HCEC 1CT (cell line): Measurements from ENCODE around the gene ARHGAP29.
A peak's percentile ranks its signal among the peaks of the same experiment; 100 is the strongest.
"Not testable (repeated sequence)": the region's sequence is repeated elsewhere in the genome, so short reads cannot be mapped to it uniquely, and the experiment has no call there.

ENCODE experiments used
- DNase-seq: peaks from one replicate; pipeline ENCODE4 v3.0.0-alpha.2; 2017

The ARHGAP29 gene

DNA sequence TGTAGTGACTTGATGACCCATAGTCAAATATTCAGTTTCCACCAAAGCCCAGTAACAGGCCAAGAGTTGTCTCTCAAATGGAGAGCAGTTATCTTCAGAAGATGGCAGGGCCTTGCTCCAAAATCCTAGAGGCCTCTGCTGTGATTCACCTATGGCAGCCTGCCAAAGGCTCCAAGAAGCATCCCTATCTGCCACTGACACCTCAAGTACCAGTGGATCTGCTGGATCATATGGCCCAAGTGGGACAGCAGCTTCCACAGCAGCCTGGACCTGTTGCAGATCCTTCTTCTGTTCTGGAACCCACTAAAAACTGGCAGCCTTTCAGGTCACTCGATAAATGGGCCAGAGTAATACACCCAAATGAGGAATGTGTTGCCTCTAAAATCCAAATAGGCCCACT is 73.3 kb downstream of the ARHGAP29 start:
- DNase-seq: not testable (repeated sequence)

DNA sequence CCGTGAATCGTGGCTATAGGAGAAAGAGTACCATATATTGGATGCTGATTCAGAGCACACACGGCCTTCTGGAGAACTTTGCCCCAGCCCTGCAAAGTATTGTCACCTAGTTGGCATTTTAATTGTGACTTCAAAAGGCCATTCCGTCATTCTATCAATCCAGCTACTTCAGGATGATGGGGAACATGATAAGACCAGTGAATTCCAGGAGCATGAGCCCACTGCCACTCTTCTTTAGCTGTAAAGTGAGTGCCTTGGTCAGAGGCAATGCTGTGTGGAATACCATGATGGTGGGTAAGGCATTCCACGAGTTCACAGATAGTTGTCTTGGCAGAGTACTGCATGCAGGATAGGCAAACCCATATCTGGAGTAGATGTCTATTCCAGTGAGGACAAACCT is 74.1 kb downstream of the ARHGAP29 start:
- not testable (repeated sequence) for DNase-seq

DNA sequence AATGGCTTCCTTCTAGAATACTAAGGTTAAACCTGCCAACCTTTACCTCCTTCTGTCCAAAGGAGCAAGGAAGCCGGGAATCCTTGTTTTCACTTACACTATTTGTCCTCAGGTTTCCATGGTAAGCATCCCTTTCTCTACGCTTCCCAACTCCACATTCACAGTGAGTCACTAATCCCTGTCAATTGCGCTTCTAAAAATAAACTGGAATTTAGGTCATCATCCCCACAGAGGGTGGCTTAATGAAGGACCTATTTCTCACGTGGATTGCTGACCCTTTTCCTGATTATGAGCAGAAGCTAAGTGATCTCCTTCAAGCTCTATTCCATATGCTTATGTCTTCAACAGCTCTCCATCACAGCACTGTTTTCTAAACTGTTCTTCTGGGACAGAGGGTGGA is 76.6 kb downstream of the ARHGAP29 start:
- peak; percentile 88 for DNase-seq

DNA sequence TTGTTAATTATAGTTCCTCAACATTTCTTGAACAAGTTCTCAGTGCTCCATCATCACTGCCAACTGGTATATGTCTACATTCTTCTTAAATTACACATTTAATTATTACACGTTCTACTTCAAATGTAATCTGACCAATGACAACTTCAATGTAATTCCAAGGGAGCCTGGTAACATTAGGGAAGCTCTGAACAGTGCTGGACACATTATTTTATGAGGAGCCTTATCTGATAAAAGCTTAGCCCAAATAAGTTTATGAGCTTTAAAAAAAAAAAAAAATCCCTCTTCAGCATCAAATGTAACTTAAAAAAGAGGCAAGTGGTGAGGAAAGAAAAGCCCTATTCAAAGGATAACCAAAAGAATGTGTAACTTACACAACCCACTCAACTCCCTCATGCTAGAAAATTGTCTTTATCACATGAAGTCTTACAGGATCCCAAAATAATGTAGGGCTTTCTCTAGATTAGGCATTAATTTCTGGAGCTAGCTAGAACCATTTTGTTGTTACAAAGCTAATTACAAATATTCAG is 81.2 kb downstream of the ARHGAP29 start:
- no peak for DNase-seq

DNA sequence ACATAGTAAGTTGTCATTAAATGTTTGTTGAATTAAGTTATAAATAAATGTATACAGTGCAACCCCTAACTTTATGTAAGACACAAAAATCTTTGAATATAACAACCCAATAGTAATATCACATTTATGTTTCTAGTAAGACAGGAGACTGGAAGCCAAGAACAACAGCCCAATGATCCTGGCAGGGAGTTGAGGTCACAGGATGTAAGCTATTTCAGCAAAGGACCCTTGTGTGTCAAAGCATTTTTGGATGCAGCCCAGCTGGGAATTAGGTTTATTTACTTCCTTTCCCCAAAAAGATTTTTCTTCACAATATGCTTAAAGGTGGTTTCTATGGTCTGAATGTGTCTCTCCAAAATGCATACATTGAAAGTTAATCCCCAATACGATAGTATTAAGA is 82.4 kb downstream of the ARHGAP29 start:
- DNase-seq: no peak

DNA sequence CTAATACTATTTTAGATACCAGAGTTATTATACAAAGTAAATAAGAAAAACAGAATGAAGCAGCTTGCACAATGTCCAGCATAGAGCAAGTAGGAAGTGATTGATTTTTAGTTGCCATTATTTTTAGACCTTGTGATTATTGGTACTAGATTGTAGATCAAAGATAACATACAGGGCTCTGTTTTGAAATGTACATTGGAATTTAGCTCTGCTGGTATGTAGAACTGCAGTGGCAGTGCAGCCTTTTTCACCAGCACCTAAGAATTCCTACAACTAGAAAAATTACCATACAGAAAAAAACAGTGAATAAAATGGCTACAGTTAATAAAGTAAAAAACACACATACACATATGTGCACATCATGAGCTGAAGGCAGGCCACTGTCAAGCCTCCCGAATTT is 84.3 kb downstream of the ARHGAP29 start:
- no peak for DNase-seq

DNA sequence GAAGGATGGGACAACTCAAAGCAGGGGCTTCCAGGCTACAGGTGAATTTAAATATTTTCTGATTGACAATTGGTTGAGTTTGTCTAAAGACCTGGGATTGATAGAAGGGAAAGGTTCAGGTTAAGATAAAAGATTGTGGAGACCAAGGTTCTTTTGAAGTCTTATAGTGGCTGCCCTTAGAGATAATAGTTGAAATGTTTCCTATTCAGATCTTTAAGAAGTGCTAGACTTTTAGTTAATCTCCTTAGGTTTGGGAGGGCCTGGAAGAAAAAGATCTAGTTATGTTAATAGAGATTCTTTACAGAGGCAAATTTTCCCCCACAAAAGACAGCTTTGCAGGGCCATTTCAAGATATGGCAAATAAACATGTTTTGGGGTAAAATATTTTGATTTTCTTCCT is 88.2 kb downstream of the ARHGAP29 start:
- DNase-seq: not testable (repeated sequence)

DNA sequence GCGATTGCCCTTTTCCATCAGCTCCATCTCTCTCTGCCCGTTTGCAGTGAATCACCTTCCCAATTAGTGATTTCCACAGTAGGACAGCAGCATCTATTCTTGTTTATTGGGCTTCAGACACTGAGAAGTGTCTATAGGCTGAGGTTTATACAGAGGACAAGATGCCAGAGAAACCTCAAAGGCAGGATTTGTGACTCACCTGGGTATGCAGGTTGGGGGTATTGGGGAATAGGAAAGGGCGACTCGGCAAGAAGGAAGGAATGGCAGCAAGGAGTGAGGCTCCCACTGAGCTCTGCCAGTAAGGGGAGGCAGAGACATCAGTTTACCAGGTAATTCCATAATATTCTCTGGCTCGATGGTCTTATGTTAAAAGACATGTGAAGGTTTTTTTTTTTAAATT is 91.1 kb downstream of the ARHGAP29 start:
- DNase-seq: no peak

DNA sequence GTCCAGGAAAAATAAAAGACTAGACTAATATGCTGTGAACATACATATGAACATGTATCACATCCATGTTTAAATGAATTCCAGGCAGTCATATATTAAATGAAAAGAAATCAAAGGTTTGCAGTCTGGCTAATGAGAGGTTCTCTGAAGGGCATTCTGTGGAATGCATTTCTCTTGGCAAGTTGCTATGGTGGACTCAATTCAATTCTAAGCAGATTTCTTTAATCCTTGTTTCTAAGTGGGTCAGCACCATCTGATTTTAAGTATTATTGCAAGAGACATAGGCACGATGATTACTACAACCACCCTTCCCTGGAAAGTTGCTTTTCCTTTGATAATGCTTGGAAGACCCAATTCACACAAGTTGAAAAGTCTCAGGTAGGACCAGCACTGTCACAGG is 92.5 kb downstream of the ARHGAP29 start:
- DNase-seq: no peak

DNA sequence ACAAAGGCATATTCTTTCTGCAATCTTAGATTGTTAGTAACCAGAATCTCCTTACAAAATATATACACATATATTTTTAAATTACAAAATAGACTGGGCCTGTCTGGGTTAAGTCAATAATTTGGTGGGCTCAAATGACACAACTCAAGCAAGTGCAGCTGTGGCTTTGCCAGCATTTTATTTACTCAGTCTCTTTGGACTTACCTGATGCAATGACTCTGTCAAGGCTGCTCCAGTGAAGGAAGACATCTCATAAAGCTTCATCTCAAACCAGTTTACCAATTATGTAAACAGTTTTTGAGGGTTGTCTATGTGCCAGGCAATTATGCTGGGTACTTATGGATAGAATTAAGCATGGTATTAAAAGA is 93.6 kb downstream of the ARHGAP29 start:
- DNase-seq: no peak

DNA sequence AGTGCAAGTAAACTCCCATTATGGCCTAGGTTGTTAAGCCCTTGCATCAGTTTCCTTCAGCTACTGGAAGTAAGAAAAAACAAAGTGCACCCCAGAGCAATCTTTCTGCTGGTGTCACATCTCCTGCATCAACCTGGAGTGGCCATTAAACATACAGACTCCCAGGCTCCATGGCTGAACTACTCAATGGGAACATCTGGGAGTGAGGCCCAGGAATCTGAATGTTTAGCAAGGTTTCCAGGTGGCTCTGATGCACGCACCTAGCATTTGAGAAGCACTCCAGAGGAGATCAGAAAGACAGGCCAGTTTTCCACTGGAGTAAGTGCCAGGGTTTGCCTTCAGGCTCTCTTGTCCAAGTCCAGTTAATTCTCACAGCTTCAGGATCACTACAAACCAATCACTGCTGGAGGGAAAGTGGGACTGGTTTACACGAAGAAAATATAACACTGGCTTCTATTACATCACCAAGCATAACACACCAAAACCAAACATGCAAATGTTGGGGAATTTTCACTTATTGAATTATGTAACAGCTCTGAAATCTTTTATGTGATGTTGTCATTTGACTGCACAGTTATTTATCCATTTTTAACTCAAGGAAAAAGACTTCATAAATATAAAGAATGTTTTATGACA is 94.1 kb downstream of the ARHGAP29 start:
- no peak for DNase-seq

DNA sequence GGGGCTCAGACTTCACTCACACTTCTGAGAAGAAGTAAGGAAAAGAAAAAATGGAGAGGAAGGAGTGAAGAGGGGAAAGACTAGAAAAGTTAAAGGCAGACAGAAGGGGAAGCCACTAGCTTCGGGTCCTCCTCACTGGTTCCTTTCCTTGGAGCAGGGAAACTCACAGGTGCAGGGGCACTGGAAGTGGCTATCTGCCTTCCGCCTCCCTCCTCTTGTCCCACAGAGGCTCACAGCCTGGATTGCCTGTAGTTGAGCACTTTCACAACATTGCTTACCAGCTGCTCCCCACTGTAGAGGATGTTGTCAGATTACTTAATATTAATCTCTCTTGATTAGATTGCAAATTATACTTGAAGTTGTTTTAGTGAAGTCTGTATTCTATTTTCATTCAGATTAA is 94.8 kb downstream of the ARHGAP29 start:
- DNase-seq: no peak

DNA sequence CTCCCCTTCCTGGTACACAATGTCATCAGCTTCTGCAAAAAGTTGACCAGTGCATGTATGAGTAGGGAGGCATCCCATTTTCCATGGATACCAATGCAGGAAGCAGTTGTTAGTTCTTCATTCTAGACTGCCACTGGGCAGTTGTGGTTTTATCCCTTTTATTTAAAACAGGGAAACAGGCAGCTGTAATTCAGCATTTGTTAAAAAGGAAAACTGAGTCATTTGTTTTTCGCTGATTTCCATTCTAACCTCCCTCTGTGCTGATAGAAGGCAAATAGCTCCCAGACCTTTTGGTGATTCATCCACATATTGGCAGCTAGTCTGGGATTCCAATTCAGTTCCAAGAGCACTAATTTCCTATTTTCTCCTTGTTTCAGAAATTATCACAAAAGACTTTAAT is 95.4 kb downstream of the ARHGAP29 start:
- DNase-seq: peak; percentile 52

DNA sequence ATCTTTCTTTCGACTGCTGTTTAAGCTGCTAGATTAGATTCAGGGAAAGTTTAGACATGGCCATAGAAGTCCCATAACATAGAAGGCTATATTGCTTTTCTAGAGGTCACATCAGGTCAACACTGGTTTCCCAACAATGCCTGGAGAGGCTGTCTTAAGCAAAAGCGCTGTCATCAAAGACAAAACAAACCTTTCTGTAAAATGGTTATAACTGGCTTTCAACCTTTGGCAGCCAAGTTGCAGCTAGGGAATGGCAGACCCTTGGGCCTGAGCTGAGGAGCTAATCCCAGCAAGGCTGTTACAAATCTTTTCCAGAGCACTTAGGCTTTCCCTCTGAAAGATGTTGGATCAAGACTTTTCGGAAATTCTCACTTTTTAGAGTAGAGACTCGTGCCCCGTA is 105.3 kb downstream of the ARHGAP29 start:
- no peak for DNase-seq

DNA sequence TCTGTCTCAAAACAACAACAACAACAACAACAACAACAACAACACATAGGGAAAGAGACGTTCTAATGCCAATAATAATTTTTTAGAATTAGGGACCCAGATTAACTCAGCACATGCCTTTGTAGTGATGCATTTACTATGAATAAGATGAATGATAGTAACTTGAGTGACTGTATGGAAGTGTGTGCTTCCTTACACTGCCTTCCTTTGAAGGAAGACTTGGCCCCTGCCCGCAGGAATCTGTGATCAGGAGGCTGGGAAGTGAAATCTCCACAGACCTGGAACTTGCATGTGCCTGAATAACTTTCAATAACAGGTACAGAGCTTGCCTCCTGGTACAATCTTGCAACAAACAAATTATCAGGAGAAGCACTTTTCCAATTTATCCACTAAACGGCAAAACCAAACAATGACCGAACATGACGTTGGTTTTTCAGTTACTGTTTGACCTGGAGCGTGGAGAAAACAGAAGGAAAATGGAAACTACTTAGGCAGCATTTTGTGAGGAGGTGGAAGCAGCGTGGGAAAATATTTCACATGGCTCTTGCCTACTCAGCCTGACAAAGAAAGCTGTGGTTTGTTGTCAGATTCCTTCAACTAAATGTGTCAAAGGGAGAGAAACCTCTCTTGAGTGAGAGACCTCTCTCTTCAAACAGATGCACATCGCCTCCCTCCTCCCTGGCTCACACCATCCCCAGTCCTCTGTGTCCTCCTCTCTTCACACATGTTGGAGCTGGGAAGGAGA is 106.4 kb downstream of the ARHGAP29 start:
- peak; percentile 20 for DNase-seq

DNA sequence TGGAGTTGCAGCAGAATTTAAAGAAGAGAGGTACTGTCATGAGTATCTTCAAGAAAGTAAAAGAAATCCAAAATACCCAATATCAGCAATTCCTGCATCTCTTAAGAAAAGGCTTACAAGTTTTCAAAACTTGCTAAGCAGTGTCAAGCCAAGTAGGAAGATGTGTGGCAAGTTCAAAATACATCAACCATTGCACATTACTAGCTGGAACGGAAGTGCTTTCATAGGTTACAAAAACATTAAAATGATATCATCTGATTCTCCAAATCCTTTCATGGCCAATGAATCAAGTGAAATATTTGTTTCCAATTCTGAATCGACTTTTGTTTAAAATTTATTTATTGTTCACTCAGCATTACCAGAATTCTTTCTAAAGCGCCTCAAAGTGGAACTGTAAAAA is 110.7 kb downstream of the ARHGAP29 start:
- no peak for DNase-seq

DNA sequence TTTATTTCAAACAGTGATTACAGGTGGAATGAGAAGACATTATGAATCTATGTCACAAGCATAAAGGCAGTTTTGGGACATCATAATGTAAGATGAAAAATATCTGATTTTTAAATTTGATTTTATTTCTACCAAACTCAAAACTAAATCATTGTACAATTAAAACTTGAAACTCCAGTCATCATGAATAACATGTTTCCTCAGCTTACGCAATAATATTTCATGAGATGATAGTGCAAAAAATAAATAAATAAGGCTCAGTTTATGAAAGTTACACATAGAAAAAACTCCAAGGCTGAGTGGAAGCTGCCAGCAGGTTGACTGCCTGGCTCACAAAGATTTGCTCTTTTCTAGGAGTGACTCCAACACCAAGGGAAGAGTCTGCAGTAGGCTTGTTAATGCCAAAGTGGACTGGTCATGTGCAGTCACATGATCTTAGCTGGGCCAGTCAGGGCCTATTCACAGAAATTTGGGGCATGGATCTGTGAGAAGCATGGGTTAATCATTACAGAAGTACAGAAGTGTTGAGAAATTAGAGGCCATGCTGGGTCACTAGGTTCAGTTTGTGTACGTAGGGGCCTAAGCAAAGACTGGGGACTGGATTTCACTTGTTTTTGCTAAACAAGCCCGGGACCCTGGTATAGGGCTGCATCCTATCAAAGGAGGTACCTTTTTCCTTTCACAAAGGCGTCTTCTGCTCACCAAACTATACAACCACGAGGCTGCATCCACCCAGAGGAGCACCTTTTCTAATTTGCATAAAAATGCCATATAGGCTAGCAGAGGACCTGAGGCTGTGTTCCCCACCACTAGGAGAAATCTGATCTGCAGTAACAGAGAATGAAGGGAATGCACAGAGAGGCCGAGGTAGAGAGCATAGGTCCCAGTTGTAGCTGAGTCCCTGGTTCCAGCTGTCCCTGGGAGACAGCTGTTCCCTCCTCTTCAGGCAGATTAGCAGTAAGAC is 111.6 kb downstream of the ARHGAP29 start:
- peak; percentile 22 for DNase-seq

DNA sequence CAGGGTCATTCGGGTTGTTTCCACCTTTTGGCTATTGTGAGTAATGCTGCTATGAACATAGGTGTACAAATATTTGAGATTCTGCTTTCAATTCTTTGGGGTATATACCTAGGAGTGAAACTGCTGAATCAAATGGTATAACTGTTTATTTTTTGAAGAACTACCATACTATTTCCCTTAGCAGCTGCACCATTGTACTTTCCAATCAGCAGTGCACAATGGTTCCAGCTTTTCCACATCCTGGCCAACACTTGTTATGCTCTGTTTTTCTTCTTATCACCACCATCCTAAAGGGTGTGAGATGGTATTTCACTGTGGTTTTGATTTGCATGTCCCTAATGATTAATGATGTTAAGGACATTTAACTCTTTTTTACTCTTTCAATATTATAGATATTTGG is 112.8 kb downstream of the ARHGAP29 start:
- no peak for DNase-seq

DNA sequence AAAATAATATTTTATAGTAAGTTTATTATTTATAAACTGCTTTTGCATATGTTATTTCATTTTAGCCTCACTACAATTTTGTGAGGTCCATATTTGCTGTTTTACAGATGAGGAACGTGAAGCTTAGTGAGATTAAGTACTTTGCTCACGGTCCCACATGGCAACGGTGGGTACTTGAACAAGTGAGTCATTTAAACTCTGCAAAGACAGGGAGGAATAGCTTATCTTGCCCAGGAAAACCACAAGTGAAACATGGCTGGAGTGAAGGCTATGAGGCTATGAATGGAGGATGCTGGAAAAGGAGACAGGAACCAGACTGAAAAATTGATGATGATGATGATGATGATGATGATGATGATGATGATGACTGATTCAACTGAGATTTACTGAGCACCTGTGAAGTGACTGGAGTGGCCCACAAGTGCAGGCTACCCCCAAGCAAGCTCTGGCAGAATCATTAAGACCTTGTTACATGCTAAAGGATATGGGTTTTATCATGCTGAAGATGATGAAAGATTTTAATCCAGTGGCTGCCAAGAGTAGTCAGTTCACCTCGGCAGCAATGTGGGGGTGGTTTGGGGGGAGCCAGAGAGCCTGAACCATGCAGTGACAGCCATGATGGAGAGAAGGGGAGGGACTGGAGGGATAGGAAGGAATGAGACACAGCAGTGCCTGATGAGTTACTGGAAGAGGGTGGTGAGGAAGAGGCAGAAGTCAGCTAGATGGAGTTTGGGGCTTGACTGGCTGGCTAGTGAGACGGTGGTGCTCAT is 115.0 kb downstream of the ARHGAP29 start:
- DNase-seq: no peak
